ENCODE measurements around the gene HDAC4.

The HDAC4 gene

DNA sequence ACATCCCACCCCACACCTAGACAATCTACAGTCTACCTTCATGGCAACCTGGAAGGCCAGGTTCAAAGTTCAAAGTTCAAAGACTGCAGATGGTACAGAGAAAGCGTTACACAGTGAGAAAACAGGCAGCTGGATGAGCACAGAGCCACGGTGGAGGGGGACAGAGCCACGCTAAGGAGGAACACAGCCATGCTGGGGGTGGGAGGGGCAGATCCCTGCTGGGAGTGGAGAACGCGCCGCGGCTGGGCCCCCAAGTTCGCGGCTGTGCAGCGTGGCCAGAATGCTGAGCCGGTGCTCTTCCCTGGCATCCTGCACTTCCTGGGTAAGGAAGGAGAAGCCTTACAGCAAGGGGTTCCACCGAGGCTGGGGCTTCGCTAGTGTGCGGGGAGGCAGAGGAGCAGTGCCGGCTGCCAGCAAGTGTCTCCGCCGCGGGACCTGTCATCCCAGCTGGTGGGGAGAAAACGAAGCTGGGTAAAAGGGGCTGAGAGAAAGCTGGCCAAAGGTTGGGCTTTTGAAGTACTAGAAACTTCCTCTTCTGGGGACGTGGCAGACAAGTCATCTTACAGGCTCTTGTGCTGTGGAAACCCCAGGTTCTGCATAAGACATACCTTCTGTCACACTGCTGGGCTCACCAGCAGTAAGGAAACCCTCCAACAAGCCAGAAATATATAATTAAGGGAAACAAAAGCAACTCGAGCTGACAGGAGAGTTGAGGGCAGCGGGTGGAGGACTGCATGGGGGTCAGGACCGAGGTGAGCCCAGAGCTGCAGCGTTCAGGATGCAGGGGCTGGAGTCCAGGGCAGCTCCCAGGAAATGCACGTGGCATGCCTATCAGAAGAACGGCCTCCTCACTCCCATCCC lies 115.5 kb downstream of the HDAC4 start:
- DNase-seq (ENCODE audit: low read depth in 4 of 4, low spot score in 1 of 4), result no peak

- no peak for DNase-seq (ENCODE audit: low read depth in 4 of 4, low spot score in 1 of 4)
Observed at GRCh38 chr2:239283961-239284795, 116.6 kb downstream of the HDAC4 start.

DNA sequence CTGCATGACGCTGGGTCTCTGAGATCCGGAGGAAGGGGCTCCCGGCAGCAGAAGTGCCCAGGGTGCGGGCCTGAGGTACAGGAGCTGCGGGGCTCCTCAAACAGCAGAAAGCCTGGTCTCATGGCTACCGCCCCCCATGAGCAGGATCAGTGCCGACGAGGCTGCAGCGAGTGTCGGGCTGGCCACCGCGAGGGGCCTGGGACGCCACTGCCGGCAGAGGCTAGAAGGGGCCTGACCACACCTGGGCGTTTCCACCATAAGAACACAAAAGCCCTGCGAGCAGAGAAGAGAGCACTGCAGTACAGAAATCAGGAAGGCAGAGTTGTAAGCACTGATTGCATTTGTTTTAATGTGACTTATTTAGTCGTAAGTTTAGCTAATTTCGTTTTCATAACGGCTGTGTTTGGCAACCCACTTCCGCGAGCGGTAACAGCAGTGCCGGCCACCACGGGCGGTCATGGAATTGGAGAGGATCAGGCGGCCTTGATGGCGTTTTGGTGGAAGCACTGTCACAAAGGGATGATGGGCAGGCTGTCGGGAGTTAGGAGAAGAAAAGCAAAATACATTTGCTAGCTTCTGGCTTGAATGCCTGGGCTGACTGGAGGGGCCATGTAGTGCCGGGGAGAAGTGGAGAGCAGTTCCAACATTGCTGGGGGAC lies 117.4 kb downstream of the HDAC4 start:
- DNase-seq (ENCODE audit: low read depth in 4 of 4, low spot score in 1 of 4), result no peak

- DNase-seq (ENCODE audit: low read depth in 4 of 4, low spot score in 1 of 4), result no peak
Observed at GRCh38 chr2:239282448-239283287, 118.2 kb downstream of the HDAC4 start.

GRCh38 chr2:239280296-239281017 lies 120.4 kb downstream of the HDAC4 start:
- DNase-seq (ENCODE audit: low read depth in 4 of 4, low spot score in 1 of 4), result peak in 1 of 4 experiments; percentile 44

GRCh38 chr2:239279508-239280295 lies 121.1 kb downstream of the HDAC4 start:
- no peak for DNase-seq (ENCODE audit: low read depth in 4 of 4, low spot score in 1 of 4)

- no peak for DNase-seq (ENCODE audit: low read depth in 4 of 4, low spot score in 1 of 4)
Observed at GRCh38 chr2:239278941-239279365, 121.9 kb downstream of the HDAC4 start.

DNA sequence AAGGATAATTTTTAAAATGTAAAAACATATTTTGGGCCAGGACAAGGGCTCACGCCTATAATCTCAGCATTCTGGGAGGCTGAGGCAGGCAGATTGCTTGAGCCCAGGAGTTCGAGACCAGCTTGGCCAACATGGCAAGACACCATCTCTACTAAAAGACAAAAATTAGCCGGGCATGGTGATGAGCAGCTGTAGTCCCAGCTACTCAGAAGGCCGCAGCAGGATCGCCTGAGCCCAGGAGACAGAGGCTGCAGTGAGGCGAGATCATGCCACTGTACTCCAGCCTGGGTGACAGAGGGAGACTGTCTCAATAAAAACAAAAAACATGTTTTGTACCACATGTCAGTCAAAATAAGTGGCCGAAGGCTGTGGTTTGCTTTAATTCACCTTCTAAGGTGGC lies 122.5 kb downstream of the HDAC4 start:
- no peak for DNase-seq (ENCODE audit: low read depth in 4 of 4, low spot score in 1 of 4)

DNA sequence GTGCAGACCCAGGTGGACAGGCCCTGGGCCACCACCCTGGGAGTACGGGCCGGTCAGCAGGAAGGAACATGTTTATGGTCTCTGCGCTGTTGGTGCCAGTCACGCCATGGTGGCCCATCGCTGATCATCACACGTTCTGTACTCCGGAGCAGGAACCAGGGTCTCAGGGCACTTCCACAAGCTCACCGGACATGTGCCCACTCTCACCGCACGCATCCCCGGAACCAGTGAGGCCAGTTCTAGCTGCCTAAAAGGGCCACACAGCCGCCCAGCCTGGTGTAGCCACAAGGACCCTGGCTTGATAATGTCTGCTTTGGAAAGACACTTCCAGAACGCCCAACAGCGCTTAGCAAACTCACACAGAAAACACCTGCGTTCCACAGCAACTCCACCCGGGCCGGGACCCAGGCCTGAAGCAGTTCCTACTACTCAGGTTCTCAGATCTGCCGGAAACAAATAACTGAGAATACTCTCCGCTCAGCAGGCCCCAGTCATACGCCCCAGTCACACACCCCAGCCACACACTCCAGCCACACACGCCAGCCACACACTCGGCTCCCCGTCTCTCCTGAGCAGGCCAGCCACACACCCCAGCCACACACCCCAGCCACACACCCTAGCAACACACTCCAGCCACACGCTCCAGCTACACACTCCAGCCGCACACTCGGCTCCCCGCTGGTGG lies 123.3 kb downstream of the HDAC4 start:
- DNase-seq (ENCODE audit: low read depth in 4 of 4, low spot score in 1 of 4), result no peak

GRCh38 chr2:239276851-239277250 lies 124.0 kb downstream of the HDAC4 start:
- DNase-seq (ENCODE audit: low read depth in 4 of 4, low spot score in 1 of 4), result no peak

DNA sequence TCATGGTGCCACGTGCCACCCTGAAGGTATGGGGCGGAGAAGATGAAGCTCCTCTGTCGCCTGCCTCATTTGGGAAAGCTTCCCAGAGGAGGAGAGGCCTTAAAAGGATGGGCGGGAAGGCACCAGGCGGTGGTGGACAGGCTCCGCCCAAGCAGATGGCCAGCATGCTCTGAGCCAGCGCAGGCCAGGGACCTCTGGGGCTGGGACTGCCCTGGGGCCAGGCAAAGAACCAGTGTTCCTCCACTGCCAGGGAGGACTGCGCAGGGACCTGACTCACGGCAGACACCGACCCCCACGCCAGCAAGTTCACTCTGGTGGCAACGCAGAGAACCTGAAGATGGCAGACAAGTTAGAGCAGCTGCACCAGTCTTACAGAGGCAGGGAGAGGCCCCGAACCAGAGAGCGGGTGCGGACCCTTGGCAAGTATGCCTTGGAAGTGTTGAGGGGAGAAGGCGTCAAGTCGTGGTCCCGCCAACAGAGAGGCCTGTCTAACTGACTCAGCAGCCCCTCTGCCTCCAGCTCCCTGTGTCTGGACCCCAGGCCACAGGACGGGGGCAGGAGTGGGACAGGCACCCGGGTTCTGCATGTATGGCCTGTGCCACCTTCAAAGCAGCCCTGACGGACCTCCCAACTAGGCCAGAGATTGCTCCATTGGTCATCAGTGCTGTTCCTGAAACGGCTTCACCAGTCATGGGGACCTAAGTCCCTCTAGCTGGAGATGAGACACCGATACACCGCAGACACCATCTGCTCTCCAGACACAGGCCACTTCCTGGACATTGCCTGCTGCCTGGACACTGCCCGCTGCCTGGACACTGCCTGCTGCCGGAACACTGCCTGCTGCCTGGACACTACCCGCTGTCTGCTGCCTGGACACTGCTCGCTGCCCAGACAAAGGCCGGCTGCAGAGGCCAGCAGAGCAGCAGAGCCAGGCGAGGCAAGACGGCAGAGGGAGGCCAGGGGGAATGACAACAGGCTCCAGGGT lies 124.7 kb downstream of the HDAC4 start:
- DNase-seq (ENCODE audit: low read depth in 4 of 4, low spot score in 1 of 4), result no peak

- DNase-seq (ENCODE audit: low read depth in 4 of 4, low spot score in 1 of 4), result peak in 3 of 4 experiments; percentile 45 to 66 (median 65)
Observed at GRCh38 chr2:239275044-239275685, 125.7 kb downstream of the HDAC4 start.

GRCh38 chr2:239274391-239275043 lies 126.3 kb downstream of the HDAC4 start:
- no peak for DNase-seq (ENCODE audit: low read depth in 4 of 4, low spot score in 1 of 4)

DNA sequence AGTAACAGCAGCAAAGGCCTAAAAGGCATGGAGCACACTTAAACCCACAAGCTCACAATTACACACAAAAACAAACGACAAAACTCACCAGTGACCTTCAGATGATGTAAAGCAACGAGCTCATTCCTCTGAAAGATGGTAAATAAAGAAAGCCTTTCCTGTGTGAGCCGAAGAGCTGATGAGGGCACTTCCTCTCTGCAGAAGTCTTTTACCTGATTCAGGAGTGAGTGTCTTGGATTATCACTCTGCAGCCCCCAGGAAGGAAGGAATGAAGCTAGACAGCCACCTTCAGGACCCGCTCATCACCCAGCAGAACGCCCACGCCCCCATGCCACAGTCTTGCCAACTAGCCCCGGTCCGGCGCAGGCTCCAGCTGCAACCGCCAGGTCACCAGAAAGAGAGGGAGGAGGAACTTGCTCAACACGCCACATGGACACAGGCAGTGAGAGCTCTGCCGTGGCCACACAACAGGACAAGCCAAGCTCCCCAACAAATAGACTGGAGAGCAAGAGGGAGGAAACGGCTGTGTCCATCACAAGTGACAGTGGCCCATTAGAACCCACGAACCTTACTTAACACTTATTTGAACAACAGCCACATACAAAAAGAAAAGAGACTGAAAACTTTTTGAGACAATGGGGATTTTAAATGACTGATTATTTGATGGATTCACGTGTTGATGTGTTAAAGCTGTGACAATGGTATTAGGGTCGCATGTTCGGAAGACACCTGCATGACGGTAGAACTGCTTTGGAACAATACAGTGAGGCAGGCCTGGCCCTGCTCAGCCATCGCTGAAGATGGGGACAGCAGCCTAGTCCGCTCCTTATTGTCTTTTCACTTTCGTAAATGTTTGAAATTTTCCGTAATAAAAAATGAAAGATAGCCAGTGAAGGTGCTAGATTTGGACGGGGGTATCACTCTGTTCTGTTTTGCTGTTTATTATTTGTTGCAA lies 127.3 kb downstream of the HDAC4 start:
- no peak for DNase-seq (ENCODE audit: low read depth in 4 of 4, low spot score in 1 of 4)

DNA sequence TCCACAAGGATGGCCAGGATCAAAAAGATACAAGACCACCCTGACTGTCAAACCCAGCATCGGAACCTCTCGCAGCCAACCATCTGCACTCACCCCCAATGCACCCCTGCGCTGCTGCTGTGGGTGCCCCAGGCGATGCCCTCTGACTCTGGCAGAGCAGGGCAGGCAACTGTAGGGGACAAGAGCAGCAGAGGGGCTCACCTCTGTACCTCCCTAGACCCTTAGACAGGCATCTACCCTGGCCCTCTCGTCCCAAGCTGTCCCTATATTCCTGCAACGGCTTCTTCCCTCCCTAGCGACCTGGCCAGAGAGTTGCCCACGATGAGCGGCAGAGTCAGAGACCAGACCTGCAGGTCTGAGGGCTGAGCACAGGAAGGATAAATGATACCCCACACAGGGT lies 128.2 kb downstream of the HDAC4 start:
- no peak for DNase-seq (ENCODE audit: low read depth in 4 of 4, low spot score in 1 of 4)

Data from stimulated activated CD4-positive, alpha-beta T cell treated with anti-CD3 and anti-CD28 coated beads, Interleukin-1b, Interleukin-23, amount 100 ng/mL, for 24 hours (primary cell).